ENCODE results near the gene PROSER3. TPM values are rescaled to one million over a fixed set of nuclear protein-coding genes. Genes with fewer than 3 reads are reported as not detected.

The PROSER3 gene
- total and polyA plus RNA-seq, 9 of the 15 experiments (the other 6 are each of a cell fraction or from before 2014, with no cell fraction given): 1.0 to 39.5 (median 5.1) TPM

- ChIA-PET POLR2A (no interaction called here), CTCF (ENCODE audit: low intra/inter-chr PET ratio) (interaction anchor here (0.6 kb wide), 1 partner anchor 909 kb away, joined by 3 read pairs; no protein-coding TSS in a partner anchor)
- no peaks in the 10 kb centered on the region for H3K9me3 ChIP-seq (replicated peaks; ENCODE audit: control insufficient read depth, insufficient read depth, low read depth, low read length)
- peaks cover 10 to 33% of the 10 kb centered on the region in 2 experiments for H3K4me1 ChIP-seq (replicated peaks in 1 of 2; ENCODE audit: control insufficient read depth in 2 of 2, insufficient read depth in 2 of 2, low read length in 2 of 2)
- DNase-seq (ENCODE audit: extremely low read depth in 1 of 4, low spot score in 3 of 4): peak; percentile 98 to 99 (median 99)
- intact Hi-C loops (cut with micrococcal nuclease): no loop called here
- peak within 1 kb of the TSS; percentile 57 for H3K4me3 ChIP-seq
- H3K9me1 ChIP-seq (ENCODE audit: control insufficient read depth, insufficient read depth, low read length): peaks cover 3% of the 10 kb centered on the region
- H3K79me2 ChIP-seq (ENCODE audit: control insufficient read depth, insufficient read depth, low read length): peaks cover 5% of the 10 kb centered on the region; the same call in 1 of the 3 replicates
- H3K36me3 ChIP-seq (ENCODE audit: control insufficient read depth, insufficient read depth, low read length): peaks cover 18% of the 10 kb centered on the region; the same call in 2 of the 3 replicates
- peak within 1 kb of the TSS; percentile 85 for H2AFZ ChIP-seq (ENCODE audit: low read depth, low read length)
- no peaks in the 10 kb centered on the region; the same call in 1 of the 2 replicates for H4K20me1 ChIP-seq (replicated peaks; ENCODE audit: control insufficient read depth, insufficient read depth, low read length)
- peak; percentile 98 for ATAC-seq
- peak within 1 kb of the TSS; percentile 76 for H3K4me2 ChIP-seq (ENCODE audit: insufficient read depth, low read length)
- in situ Hi-C loops (cut with MboI): no loop called here
- peak within 1 kb of the TSS; percentile 5 to 92 for H3K9ac ChIP-seq (ENCODE audit: insufficient read depth in 1 of 2, low read depth in 2 of 2, low read length in 2 of 2)
- no TSS peak for BruUV-seq (replicated peaks)
- 3% methylated on average over 32 of the region's 82 CpGs for WGBS (ENCODE audit: insufficient coverage, low coverage, missing lambda C conversion rate)
- no peaks in the 10 kb centered on the region for H3K27me3 ChIP-seq (ENCODE audit: control insufficient read depth in 2 of 2, insufficient read depth in 2 of 2, low read length in 2 of 2)
- peak; percentile 97 for FAIRE-seq
- peak within 1 kb of the TSS; percentile 70 for H3K27ac ChIP-seq (ENCODE audit: extremely low read depth, low read depth, low read length)
- no peak for TF ChIP-seq NCOA1 (IDR thresholded peaks at IDR 0.05; ENCODE audit: low read depth)
- no peak for TF ChIP-seq HMGXB4 (CRISPR knock-in tag; IDR thresholded peaks at IDR 0.05)
- TF ChIP-seq MAFG (tag; conservative IDR thresholded peaks at IDR 0.05): no peak
- no peak for TF ChIP-seq GATAD2A (IDR thresholded peaks at IDR 0.05)
- no peak for TF ChIP-seq ZNF511 (CRISPR knock-in tag; IDR thresholded peaks at IDR 0.05)
- no peak for TF ChIP-seq POLR2AphosphoS2 (IDR thresholded peaks at IDR 0.05; ENCODE audit: low read length)
- no peak for TF ChIP-seq ZNF785 (CRISPR knock-in tag; IDR thresholded peaks at IDR 0.05)
- TF ChIP-seq CHD4 (IDR thresholded peaks at IDR 0.05; ENCODE audit: insufficient read depth, insufficient replicate concordance, low read depth, low read length, poor library complexity, severe bottlenecking): no peak
- TF ChIP-seq BRD4 (IDR thresholded peaks at IDR 0.05): no peak
- TF ChIP-seq JUNB (CRISPR knock-in tag; conservative IDR thresholded peaks at IDR 0.05): no peak
- no peak for TF ChIP-seq BCOR (IDR thresholded peaks at IDR 0.05)
- no peak for TF ChIP-seq ZNF165 (CRISPR knock-in tag; IDR thresholded peaks at IDR 0.05; ENCODE audit: borderline replicate concordance)
- no peak for TF ChIP-seq DACH1 (IDR thresholded peaks at IDR 0.05; ENCODE audit: partially characterized antibody)
- no peak for TF ChIP-seq NFATC3 (IDR thresholded peaks at IDR 0.05)
- no peak for TF ChIP-seq ZNF174 (CRISPR knock-in tag; IDR thresholded peaks at IDR 0.05)
- TF ChIP-seq SAP30 (IDR thresholded peaks at IDR 0.05; ENCODE audit: borderline replicate concordance, insufficient read depth, low read depth, low read length, poor library complexity, severe bottlenecking): peak; percentile 62
- no peak for TF ChIP-seq ZNF75A (CRISPR knock-in tag; IDR thresholded peaks at IDR 0.05)
- peak; percentile 64; the same call in 1 of the 2 replicates for TF ChIP-seq PHF8 (IDR thresholded peaks at IDR 0.05; ENCODE audit: borderline replicate concordance, low read length)
- no peak for TF ChIP-seq FOSL1 (tag; conservative IDR thresholded peaks at IDR 0.05)
- TF ChIP-seq CBX3 (IDR thresholded peaks at IDR 0.05; ENCODE audit: borderline replicate concordance in 1 of 2, low read length in 2 of 2): no peak
These were observed 17.5 kb downstream of the PROSER3 start, which contains the start of gene ARHGAP33 for GRCh38 chr19:35775298-35776101. TSS of gene ARHGAP33 (plus strand) at chr19:35775564. CDS start at chr19:35775659, 95 bp downstream.

Measured in K562 (cell line).